Measurements from ENCODE around the gene MEIS2. TPM values are rescaled to one million over a fixed set of nuclear protein-coding genes. Genes with fewer than 3 reads are reported as not detected.

MEIS2 gene
- total and polyA plus RNA-seq, 2 experiments from 2014 or later = 0.27 TPM; not detected in 1

DNA sequence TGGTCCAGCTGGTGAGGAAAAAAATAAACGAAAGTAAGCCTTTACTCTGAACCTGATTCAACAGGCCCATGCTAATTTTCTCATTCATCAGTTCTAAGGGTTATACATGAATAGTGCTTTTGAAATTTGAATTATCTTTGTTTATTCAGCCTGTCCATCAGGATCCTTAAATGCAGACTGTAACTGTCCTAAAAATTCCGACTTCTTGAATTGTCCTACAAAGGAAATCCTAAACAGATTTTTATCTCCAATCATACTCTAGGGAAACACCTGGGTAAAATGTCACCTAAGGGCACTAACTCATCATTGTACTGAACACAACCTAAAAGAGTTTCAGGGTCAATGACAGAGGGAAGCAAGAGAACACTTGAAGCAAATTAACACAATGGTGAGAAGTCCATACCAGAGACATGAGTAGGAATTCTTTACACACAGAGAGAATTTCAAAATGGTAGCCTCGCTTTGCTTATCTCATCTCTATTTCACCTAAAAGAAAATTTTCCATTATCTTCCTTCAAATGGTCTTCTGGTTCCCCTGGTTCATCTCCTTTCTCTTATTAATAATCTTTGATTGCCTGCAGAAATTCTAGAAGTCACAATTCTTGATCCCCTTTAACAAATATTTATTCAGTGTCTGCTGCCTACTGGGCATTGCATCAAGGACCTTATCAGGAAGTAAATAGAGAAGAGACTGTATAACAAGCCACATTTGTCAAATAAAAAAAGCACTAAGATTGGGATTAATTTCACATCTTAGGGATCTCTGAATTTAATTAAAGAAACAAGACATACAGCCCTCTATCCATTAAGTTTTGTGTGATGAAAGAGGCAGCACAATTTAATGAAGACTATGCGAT, 182.7 kb downstream of the MEIS2 start (continued):
- no peak for TF ChIP-seq REST (IDR thresholded peaks at IDR 0.05; ENCODE audit: unreplicated experiment)
- no peak for TF ChIP-seq CREB1 (CRISPR knock-in tag; IDR thresholded peaks at IDR 0.05; ENCODE audit: low read depth)
- no peak for TF ChIP-seq ZNF462 (CRISPR knock-in tag; IDR thresholded peaks at IDR 0.05)
